ENCODE data around the gene FES.

The FES gene

GRCh38 chr15:90857883-90858443, 26.3 kb upstream of the FES start:
- TF ChIP-seq EP300 (IDR thresholded peaks at IDR 0.05; ENCODE audit: borderline replicate concordance) = no peak
- TF ChIP-seq TCF12 (IDR thresholded peaks at IDR 0.05; ENCODE audit: low read depth) = no peak
- TF ChIP-seq YY1 (IDR thresholded peaks at IDR 0.05; ENCODE audit: low read depth) = no peak
- no peak for TF ChIP-seq USF1 (IDR thresholded peaks at IDR 0.05)
- TF ChIP-seq, protein P1, sequence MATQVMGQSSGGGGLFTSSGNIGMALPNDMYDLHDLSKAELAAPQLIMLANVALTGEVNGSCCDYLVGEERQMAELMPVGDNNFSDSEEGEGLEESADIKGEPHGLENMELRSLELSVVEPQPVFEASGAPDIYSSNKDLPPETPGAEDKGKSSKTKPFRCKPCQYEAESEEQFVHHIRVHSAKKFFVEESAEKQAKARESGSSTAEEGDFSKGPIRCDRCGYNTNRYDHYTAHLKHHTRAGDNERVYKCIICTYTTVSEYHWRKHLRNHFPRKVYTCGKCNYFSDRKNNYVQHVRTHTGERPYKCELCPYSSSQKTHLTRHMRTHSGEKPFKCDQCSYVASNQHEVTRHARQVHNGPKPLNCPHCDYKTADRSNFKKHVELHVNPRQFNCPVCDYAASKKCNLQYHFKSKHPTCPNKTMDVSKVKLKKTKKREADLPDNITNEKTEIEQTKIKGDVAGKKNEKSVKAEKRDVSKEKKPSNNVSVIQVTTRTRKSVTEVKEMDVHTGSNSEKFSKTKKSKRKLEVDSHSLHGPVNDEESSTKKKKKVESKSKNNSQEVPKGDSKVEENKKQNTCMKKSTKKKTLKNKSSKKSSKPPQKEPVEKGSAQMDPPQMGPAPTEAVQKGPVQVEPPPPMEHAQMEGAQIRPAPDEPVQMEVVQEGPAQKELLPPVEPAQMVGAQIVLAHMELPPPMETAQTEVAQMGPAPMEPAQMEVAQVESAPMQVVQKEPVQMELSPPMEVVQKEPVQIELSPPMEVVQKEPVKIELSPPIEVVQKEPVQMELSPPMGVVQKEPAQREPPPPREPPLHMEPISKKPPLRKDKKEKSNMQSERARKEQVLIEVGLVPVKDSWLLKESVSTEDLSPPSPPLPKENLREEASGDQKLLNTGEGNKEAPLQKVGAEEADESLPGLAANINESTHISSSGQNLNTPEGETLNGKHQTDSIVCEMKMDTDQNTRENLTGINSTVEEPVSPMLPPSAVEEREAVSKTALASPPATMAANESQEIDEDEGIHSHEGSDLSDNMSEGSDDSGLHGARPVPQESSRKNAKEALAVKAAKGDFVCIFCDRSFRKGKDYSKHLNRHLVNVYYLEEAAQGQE (IDR thresholded peaks at IDR 0.05; ENCODE audit: low read depth) = no peak
- no peak for TF ChIP-seq RAD21 (IDR thresholded peaks at IDR 0.05; ENCODE audit: low read depth)
- TF ChIP-seq FOXM1 (IDR thresholded peaks at IDR 0.05; ENCODE audit: borderline replicate concordance, low read depth) = no peak
- no peak for TF ChIP-seq TAF1 (IDR thresholded peaks at IDR 0.05; ENCODE audit: low read depth)
- TF ChIP-seq NFIC (IDR thresholded peaks at IDR 0.05) = no peak
- no peak for TF ChIP-seq CREB1 (IDR thresholded peaks at IDR 0.05; ENCODE audit: low read depth)

- TF ChIP-seq, protein P2, sequence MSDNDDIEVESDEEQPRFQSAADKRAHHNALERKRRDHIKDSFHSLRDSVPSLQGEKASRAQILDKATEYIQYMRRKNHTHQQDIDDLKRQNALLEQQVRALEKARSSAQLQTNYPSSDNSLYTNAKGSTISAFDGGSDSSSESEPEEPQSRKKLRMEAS (IDR thresholded peaks at IDR 0.05) = no peak
- TF ChIP-seq USF1 (IDR thresholded peaks at IDR 0.05) (no peak), EP300 (IDR thresholded peaks at IDR 0.05; ENCODE audit: borderline replicate concordance) (no peak), CREB1 (IDR thresholded peaks at IDR 0.05; ENCODE audit: low read depth) (no peak), TEAD4 (IDR thresholded peaks at IDR 0.05) (no peak), FOXM1 (IDR thresholded peaks at IDR 0.05; ENCODE audit: borderline replicate concordance, low read depth) (no peak)
Observed at GRCh38 chr15:90859234-90860131, 24.8 kb upstream of the FES start.

DNA sequence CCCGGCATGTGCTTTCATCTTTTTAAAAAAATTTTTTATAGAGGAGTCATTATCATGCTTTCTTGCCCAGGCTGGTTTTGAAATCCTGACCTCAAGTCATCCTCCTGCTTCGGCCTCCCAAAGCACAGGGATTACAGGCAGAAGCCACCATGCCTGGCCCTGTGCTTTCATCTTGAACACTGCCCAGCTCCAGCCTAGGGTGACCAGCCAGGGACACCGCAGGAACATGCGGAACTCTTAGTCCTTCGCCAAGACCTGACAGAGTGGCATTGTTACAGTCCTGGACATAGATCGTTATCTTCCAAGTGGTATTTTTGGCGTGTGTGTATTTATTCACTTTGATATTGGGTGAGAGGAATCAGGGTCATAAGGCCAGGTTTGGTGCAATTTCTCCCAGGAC, 23.9 kb upstream of the FES start:
- no peak for TF ChIP-seq EGR1 (IDR thresholded peaks at IDR 0.05)
- TF ChIP-seq FOXM1 (IDR thresholded peaks at IDR 0.05; ENCODE audit: borderline replicate concordance, low read depth) = no peak
- TF ChIP-seq USF1 (IDR thresholded peaks at IDR 0.05) = no peak
- TF ChIP-seq, protein P1 (IDR thresholded peaks at IDR 0.05; ENCODE audit: low read depth) = no peak
- no peak for TF ChIP-seq NFIC (IDR thresholded peaks at IDR 0.05)
- TF ChIP-seq, protein P2 (IDR thresholded peaks at IDR 0.05) = no peak
- TF ChIP-seq ZBTB7A (IDR thresholded peaks at IDR 0.05; ENCODE audit: low read depth) = no peak
- no peak for TF ChIP-seq TAF1 (IDR thresholded peaks at IDR 0.05; ENCODE audit: low read depth)
- TF ChIP-seq YY1 (IDR thresholded peaks at IDR 0.05; ENCODE audit: low read depth) = no peak
- no peak for TF ChIP-seq TCF12 (IDR thresholded peaks at IDR 0.05; ENCODE audit: low read depth)
- no peak for TF ChIP-seq TEAD4 (IDR thresholded peaks at IDR 0.05)
- no peak for TF ChIP-seq EP300 (IDR thresholded peaks at IDR 0.05; ENCODE audit: borderline replicate concordance)
- no peak for TF ChIP-seq CREB1 (IDR thresholded peaks at IDR 0.05; ENCODE audit: low read depth)
- TF ChIP-seq CEBPB (IDR thresholded peaks at IDR 0.05) = no peak
- TF ChIP-seq RAD21 (IDR thresholded peaks at IDR 0.05; ENCODE audit: low read depth) = no peak

- TF ChIP-seq TEAD4 (IDR thresholded peaks at IDR 0.05) (no peak), TCF12 (IDR thresholded peaks at IDR 0.05; ENCODE audit: low read depth) (no peak), ZBTB7A (IDR thresholded peaks at IDR 0.05; ENCODE audit: low read depth) (no peak), CEBPB (IDR thresholded peaks at IDR 0.05) (no peak), RAD21 (IDR thresholded peaks at IDR 0.05; ENCODE audit: low read depth) (no peak), CREB1 (IDR thresholded peaks at IDR 0.05; ENCODE audit: low read depth) (no peak), EP300 (IDR thresholded peaks at IDR 0.05; ENCODE audit: borderline replicate concordance) (no peak), TAF1 (IDR thresholded peaks at IDR 0.05; ENCODE audit: low read depth) (no peak), FOXM1 (IDR thresholded peaks at IDR 0.05; ENCODE audit: borderline replicate concordance, low read depth) (no peak), NFIC (IDR thresholded peaks at IDR 0.05) (no peak), USF1 (IDR thresholded peaks at IDR 0.05) (no peak), EGR1 (IDR thresholded peaks at IDR 0.05) (no peak), YY1 (IDR thresholded peaks at IDR 0.05; ENCODE audit: low read depth) (no peak)
- TF ChIP-seq, protein P2 (IDR thresholded peaks at IDR 0.05) = no peak
- TF ChIP-seq, protein P1 (IDR thresholded peaks at IDR 0.05; ENCODE audit: low read depth) = no peak
Observed at GRCh38 chr15:90860942-90861675, 23.2 kb upstream of the FES start.

All from Ishikawa (cell line).